Right ventricle myocardium inferior (tissue), 1 donor: ENCODE data around the gene KYAT1. TPM values are rescaled to one million over a fixed set of nuclear protein-coding genes. Genes with fewer than 3 reads are reported as not detected.

Experiments used
- ATAC-seq: fragments of 200-7000 bp; cut with Tn5 transposase; one replicate; pipeline ENCODE4 v1.9.1; 2020; ENCODE audit warnings: mild to moderate bottlenecking, moderate library complexity
- DNase-seq: peaks from one replicate; pipeline ENCODE4 v3.0.0; 2021; ENCODE audit errors: missing footprints
- intact Hi-C: fragments of 100-400 bp; cut with DNase I; formaldehyde crosslinking; loops from one replicate; pipeline ENCODE4 v1.11.0; 2022
- total RNA-seq: library from RNA; stranded (reverse); fragmentation: NEBNext Ultra II Directional; extraction: Animal tissue kit (Norgen Biotek cat#: 25700); gene quantifications from one replicate; pipeline ENCODE4 v1.2.1, GENCODE V29; 2021
- donor health status: DM: no; HTN: yes; CAD: no; lungs with severe emphysema.

The KYAT1 gene
- total RNA-seq, 1 donor from 2014 or later: 11.9 TPM

DNA sequence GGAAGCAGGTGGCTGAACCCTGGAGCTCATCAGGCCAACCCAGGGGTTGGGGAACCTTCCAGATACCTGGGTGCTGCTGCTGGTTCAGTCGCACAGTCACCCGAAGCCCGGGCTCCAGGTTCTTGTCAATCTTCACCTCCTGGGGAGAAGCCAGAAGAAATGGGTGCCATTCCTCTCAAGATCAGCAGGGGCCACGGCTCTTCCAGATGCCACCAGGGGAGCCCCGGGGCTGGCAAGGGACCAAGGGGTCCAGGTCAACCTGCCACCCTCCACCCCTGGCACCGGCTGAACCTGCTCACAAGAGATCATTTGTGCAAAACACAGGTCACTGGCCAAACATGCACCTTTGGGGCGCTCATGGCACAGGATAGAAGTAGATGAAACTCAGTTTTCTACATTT is 56.8 kb downstream of the KYAT1 start:
- intact Hi-C loops: no loop called here
- ATAC-seq: no peak
- DNase-seq: peak; percentile 22

DNA sequence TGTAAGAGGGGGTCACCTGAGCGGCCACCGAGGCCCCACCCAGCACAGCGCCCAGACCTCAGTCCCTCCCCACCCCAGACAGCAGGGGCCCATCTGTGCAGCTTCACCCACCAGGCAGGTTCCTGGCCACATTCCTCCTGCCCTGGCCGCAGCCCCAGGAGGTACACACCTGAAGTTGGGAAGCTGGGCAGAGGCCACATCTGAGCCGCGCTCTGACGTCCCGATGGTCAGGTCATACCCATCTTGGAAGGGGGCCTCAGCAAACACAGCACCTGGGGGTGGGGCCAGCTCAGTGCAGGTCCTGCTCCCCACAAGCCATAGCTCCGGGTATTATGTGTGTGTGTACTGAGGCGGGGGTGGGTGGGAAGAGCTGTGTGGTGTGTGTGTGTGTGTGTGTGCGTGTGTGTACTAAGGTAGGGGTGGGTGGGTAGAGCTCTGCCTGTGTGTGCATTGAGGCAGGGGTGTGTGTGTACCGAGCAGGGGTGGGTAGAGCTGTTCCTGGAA is 57.8 kb downstream of the KYAT1 start:
- peak; percentile 13 for DNase-seq
- ATAC-seq: no peak
- intact Hi-C loops: no loop called here

DNA sequence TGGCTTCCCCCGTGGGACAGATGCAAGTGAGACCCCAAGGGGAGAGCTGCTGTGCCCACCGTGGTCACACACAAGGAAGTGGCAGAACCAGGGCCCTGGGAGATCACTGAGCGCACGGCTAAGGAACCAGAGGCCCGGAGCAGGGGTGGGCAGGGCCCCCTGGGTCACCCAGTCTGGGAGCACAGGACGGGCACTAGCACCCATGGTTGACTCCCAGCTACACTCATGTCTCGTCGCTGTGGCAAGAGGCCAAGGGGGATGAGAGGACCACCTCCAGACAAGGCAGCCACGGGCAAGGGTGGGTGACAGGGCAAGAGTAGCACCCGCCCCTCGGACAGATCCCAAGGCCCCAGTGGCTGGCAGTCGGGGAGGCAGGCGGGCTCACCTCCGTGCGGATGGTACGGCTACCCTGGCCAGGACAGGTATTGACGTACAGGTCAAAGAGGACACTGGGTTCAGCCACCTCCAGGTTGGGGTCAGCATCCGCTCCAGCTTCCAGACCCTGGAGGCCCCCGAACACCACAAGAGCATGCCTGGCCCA is 58.3 kb downstream of the KYAT1 start:
- intact Hi-C loops: no loop called here
- no peak for ATAC-seq
- DNase-seq: peak; percentile 63

- ATAC-seq (no peak), DNase-seq (peak; percentile 25)
- intact Hi-C loops: no loop called here
Measured at GRCh38 chr9:128822407-128823042, 59.2 kb downstream of the KYAT1 start.

- intact Hi-C loops: no loop called here
- no peak for ATAC-seq
- peak; percentile 26 for DNase-seq
Measured at GRCh38 chr9:128821584-128822406, 60.0 kb downstream of the KYAT1 start.

DNA sequence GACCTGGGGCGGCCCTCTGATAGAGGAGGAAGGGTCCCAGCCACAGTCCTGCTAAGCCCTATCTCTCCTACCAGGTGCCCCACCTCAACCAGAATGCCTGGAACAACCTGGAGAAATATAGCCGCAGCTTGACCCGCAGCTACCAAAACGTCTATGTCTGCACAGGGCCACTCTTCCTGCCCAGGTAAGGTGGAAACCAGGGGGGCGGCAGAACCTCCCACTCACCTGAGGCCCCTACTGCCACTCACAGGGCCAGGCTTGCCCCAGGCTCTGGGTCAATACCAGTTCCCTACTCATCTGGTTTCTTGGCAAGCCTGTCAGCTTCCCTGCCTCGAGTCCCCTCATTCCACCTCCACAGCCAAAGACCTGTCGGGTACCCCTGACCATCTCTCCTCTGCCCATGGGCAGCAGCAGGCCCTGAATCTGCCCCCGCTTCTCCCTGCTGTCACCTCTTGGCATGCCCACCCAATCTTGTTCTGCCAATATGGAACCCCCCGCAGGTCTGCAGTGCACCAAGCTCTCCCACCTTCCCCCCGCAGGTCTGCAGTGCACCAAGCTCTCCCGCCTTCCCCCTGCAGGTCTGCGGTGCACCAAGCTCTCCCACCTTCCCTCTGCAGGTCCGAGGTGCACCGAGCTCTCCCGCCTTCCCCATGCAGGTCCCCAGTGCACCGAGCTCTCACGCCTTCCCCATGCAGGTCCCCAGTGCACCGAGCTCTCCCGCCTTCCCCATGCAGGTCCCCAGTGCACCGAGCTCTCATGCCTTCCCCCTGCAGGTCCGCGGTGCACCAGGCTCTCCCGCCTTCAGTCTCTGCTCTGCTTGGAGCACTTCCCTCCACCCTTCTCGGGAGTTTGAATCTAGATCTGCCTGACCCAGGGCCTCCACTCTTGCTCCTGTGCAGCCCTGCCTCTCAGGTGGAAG is 60.8 kb downstream of the KYAT1 start:
- no peak for ATAC-seq
- intact Hi-C loops: no loop called here
- DNase-seq: peak; percentile 50

GRCh38 chr9:128819716-128820664 is 61.8 kb downstream of the KYAT1 start:
- intact Hi-C loops: no loop called here
- ATAC-seq (peak; percentile 47), DNase-seq (peak; percentile 63)

DNA sequence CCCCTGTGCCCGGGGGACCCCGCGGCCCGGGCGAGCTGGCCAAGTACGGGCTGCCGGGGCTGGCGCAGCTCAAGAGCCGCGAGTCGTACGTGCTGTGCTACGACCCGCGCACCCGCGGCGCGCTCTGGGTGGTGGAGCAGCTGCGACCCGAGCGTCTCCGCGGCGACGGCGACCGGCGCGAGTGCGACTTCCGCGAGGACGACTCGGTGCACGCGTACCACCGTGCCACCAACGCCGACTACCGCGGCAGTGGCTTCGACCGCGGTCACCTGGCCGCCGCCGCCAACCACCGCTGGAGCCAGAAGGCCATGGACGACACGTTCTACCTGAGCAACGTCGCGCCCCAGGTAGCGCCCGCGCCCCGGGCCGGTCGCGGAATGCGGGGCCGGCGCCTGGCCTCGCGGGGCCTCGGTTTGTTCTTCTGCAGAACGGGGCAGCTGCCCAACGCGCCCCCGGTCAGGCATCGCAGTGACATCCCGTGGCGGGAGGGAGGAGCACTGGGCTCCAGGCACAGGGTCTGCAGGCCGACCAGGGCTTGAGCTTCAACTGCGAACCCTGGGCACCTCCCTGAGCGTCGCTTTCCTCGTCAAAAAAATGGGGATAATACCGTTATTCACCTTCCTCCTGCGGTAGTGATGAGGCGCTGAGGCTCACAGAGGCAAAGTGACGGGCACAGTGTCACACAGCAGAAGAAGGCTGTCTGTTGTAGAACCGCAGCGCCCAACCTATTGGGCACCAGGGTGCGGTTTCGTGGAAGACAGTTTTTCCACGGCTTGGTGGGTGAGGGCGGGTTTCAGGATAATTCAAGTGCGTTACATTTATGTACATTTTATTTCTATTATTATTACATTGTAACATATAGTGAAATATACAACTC is 62.7 kb downstream of the KYAT1 start:
- intact Hi-C loops: no loop called here
- peak; percentile 18 for ATAC-seq
- peak; percentile 76 for DNase-seq

DNA sequence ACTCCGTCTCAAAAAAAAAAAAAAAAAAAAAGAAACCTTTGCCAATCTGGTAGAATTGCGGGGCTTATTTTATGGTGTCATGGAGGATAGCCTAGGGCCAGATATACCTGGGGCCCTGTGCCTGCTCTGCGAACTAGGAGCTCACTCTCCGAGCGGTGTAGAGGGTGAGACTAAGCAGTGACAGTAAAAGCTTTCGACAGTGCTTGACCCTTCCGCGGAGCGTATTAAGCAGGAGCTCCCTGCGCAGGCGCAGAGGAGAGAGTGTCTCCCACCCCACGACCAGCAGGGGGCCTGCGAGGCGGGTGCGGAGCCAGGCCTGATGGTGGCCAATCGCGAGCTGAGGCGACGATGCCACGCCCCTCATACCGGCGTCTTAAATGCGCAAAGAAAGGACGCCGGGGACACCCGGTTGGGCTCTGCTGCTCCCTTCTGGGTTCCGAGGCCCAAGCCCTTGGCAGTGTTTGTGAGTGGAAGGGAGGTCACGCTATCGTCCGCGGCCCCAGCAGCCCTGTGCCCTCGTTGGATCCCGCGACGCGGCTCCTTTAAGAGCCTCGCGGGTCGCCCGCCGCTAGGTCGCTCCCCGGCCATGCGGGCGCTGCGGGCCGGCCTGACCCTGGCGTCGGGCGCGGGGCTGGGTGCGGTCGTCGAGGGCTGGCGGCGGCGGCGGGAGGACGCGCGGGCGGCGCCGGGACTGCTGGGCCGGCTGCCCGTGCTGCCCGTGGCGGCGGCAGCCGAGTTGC is 63.5 kb downstream of the KYAT1 start, which contains the start of gene ENDOG:
ENDOG (plus strand) TSS at position 402 of the 740 bp plus-strand sequence; CDS start at position 587, 185 bp downstream.
- peak; percentile 93 for ATAC-seq
- intact Hi-C loops: no loop called here

DNA sequence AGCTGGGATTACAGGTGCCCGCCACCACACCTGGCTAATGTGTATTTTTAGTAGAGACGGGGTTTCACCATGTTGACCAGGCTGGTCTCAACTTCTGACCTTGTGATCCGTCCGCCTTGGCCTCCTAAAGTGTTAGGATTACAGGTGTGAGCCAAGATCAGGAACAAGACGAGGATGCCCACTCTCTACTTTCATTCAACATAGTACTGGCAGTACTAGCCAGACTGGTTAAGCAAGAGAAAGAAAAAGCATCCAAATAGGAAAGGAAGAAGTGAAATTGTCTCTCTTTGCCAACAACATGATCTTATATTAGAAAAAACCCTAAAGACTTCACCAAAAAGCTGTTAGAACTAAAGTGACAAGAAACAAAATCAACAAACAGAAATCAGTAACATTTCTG is 70.9 kb downstream of the KYAT1 start:
- ATAC-seq (no peak), DNase-seq (no peak)
- intact Hi-C loops: no loop called here

More for the DNA sequence above, 63.5 kb downstream of the KYAT1 start, which contains the start of gene ENDOG:
- peak; percentile 99 for DNase-seq

GRCh38 chr9:128809831-128810230 is 71.9 kb downstream of the KYAT1 start:
- intact Hi-C loops: no loop called here
- DNase-seq (no peak), ATAC-seq (no peak)

DNA sequence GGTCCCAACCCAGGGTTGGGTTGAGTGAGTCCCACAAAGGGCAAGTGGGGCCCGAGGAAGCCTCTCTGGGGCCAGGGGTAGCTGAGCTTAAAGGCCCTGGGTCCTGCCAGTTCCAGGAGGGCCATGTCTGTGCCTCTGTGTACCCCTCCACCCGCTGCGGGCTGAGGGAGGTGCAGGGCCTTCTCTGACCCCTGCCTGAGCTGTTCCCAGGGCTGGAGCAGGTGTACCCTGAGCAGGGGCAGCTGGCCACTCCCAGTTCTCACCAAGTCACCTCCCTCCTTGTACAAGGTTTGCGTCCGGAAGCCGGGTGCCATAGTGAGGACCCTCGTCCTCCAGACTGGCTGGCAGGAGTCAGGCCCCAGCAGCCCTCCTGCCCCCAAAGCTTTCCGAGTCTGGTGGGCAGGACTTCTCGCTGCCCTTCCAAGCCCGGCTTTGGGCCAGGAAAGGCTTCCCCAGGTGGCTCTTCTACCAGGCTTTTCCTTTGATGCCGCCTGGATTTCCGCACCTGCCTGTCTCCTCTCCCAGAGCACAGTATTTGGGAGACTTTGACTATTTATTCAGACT is 72.6 kb downstream of the KYAT1 start:
- ATAC-seq (no peak), DNase-seq (peak; percentile 46)
- intact Hi-C loops: no loop called here

- ATAC-seq (no peak), DNase-seq (no peak)
- intact Hi-C loops: no loop called here
Measured at GRCh38 chr9:128808543-128808942, 73.2 kb downstream of the KYAT1 start.

- peak; percentile 20 for DNase-seq
- intact Hi-C loops: no loop called here
- no peak for ATAC-seq
Measured at GRCh38 chr9:128807827-128808226, 73.9 kb downstream of the KYAT1 start.

DNA sequence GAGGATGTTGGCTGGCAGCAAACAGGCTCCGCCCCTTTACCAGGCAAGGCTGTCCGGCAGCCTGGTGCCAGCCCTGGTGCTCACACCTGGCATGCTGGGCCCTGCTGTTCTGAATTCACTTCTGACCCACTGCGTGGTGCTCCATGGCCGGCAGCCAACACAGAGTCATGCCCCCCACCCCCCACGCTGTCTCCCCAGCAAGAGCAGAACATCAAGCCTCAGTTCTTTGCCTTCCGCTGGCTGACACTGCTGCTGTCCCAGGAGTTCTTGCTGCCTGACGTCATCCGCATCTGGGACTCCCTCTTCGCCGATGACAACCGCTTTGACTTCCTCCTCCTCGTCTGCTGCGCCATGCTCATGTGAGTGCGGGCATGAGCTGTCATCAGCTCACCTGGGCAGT is 76.1 kb downstream of the KYAT1 start:
- ATAC-seq (no peak), DNase-seq (peak; percentile 23)
- intact Hi-C loops: no loop called here

DNA sequence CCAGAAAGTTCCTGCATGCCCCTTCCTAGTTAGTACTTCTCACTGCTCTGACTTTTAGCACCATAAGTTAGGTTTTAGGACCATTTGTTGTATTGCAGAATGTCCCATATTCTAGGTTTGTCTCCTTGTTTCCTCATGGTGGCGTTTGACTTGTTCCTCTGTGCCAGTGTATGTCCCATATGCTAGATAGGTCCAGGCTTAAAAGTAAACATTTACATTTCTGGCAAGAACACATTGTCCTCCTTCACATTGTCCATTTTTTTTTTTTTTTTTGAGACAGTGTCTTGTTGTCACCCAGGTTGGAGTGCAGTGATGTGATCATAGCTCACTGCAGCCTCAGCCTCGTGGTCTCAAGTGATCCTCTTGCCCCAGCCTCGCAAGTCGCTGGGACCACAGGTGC is 79.3 kb downstream of the KYAT1 start:
- ATAC-seq (no peak), DNase-seq (no peak)
- intact Hi-C loops: no loop called here
